Erythroblast (primary cell): ENCODE results near the gene TMLHE.
"Not testable (repeated sequence)": the region's sequence is repeated elsewhere in the genome, so short reads cannot be mapped to it uniquely, and the experiment has no call there.

Experiments
- GATA1 ChIP-seq: IDR thresholded peaks from 2 replicates; pipeline ENCODE4 v1.6.1; 2011; ENCODE audit warnings: low read depth, mild to moderate bottlenecking, control low read depth, low read length, moderate library complexity
- POLR2A ChIP-seq: IDR thresholded peaks from 2 replicates; pipeline ENCODE4 v1.6.1; 2011; ENCODE audit warnings: mild to moderate bottlenecking, low read length

GRCh38 chrX:155477136-155477535 is 135.6 kb downstream of the TMLHE start:
- not testable (repeated sequence) for TF ChIP-seq POLR2A, GATA1
